Measurements from ENCODE around the gene BCKDK. TPM values are rescaled to one million over a fixed set of nuclear protein-coding genes. Genes with fewer than 3 reads are reported as not detected.

Gene BCKDK
- total RNA-seq, 2 donors from 2014 or later = 47.0 to 57.7 TPM

GRCh38 chr16:31085873-31086628, 22.1 kb upstream of the BCKDK start:
- 89 to 94% methylated on average over 9 to 18 of the region's 18 CpGs for WGBS, 2 experiments (ENCODE audit: insufficient coverage in 1 of 2, insufficient read length in 1 of 2)
- Mint-ChIP-seq H3K36me3 (ENCODE audit: low read depth) (peaks cover 19% of the 10 kb centered on the region), H3K27me3 (ENCODE audit: insufficient read depth) (no peaks in the 10 kb centered on the region), H3K27ac (peak overlapping the region; percentile 60), H3K4me3 (no peak overlapping the region), H3K9me3 (no peaks in the 10 kb centered on the region), H3K4me1 (no peaks in the 10 kb centered on the region)
- Histone ChIP-seq H3K4me3 (ENCODE audit: low read length) (no peak overlapping the region), H3K9ac (ENCODE audit: extremely low read depth, low read length, poor library complexity, severe bottlenecking) (no peak overlapping the region), H3K27me3 (ENCODE audit: control insufficient read depth, insufficient read depth, low read length, poor library complexity, severe bottlenecking) (no peaks in the 10 kb centered on the region), H3K27ac (ENCODE audit: low read depth, low read length) (no peak overlapping the region), H3K4me1 (ENCODE audit: control insufficient read depth, insufficient read depth, low read length) (no peaks in the 10 kb centered on the region), H3K9me3 (ENCODE audit: control insufficient read depth, low read length) (no peaks in the 10 kb centered on the region), H3K36me3 (ENCODE audit: control insufficient read depth, insufficient read depth, low read length) (peaks cover 18% of the 10 kb centered on the region)
- DNase-seq = no peak
- no peak for TF ChIP-seq CTCF (conservative IDR thresholded peaks at IDR 0.05)

DNA sequence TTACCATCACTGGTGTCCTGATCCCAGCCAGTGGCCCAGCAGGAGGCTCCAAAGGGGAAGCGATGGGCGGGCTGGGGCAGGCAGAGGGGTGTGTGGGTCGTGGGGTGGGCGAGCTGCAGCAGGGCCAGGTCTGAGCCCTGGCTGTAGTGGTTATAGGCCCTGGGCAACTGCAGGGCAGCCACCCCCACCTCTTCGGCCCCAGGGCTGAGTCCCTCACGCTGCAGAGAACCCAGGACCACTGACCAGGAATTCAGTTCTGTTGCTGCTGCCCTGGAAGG, 21.6 kb upstream of the BCKDK start:
- no peak for TF ChIP-seq CTCF (conservative IDR thresholded peaks at IDR 0.05)
- 87 to 93% methylated on average over 3 to 6 of the region's 6 CpGs for WGBS, 2 experiments (ENCODE audit: insufficient coverage in 1 of 2, insufficient read length in 1 of 2)
- DNase-seq = no peak
- peaks cover 22% of the 10 kb centered on the region for H3K36me3 Mint-ChIP-seq (ENCODE audit: low read depth)
- no peak overlapping the region for H3K4me3 Mint-ChIP-seq
- no peak overlapping the region for H3K4me3 ChIP-seq (ENCODE audit: low read length)
- no peak overlapping the region for H3K27ac Mint-ChIP-seq
- no peaks in the 10 kb centered on the region for H3K9me3 ChIP-seq (ENCODE audit: control insufficient read depth, low read length)
- H3K27me3 Mint-ChIP-seq (ENCODE audit: insufficient read depth) = no peaks in the 10 kb centered on the region
- peaks cover 23% of the 10 kb centered on the region for H3K36me3 ChIP-seq (ENCODE audit: control insufficient read depth, insufficient read depth, low read length)
- H3K4me1 ChIP-seq (ENCODE audit: control insufficient read depth, insufficient read depth, low read length) = no peaks in the 10 kb centered on the region
- H3K4me1 Mint-ChIP-seq = no peaks in the 10 kb centered on the region
- no peaks in the 10 kb centered on the region for H3K9me3 Mint-ChIP-seq
- H3K27me3 ChIP-seq (ENCODE audit: control insufficient read depth, insufficient read depth, low read length, poor library complexity, severe bottlenecking) = no peaks in the 10 kb centered on the region
- no peak overlapping the region for H3K27ac ChIP-seq (ENCODE audit: low read depth, low read length)
- H3K9ac ChIP-seq (ENCODE audit: extremely low read depth, low read length, poor library complexity, severe bottlenecking) = no peak overlapping the region

DNA sequence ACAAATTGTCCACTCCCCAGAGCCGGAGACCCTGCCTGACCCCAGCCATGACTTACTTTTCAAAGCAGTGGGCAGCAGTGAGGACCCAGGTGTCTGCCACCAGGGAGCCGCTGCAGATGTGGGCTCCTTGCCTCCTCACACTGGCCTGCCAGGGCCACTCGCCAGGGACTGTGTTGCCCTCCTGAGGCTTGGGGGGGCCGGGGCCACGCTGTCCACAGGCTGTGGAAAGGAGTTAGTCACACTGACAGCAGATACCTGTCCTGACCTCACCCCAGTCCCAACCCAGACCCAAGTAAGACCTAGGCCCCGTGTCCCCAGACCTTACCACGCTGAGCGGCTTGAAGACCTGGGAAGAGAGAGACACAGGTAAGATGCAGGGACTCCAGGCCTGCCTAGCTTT, 20.7 kb upstream of the BCKDK start:
- no peak for DNase-seq
- no peaks in the 10 kb centered on the region for H3K9me3 Mint-ChIP-seq
- H3K36me3 ChIP-seq (ENCODE audit: control insufficient read depth, insufficient read depth, low read length) = peaks cover 23% of the 10 kb centered on the region
- H3K36me3 Mint-ChIP-seq (ENCODE audit: low read depth) = peaks cover 18% of the 10 kb centered on the region
- no peaks in the 10 kb centered on the region for H3K9me3 ChIP-seq (ENCODE audit: control insufficient read depth, low read length)
- no peak overlapping the region for H3K27ac ChIP-seq (ENCODE audit: low read depth, low read length)
- TF ChIP-seq CTCF (conservative IDR thresholded peaks at IDR 0.05) = no peak
- no peaks in the 10 kb centered on the region for H3K4me1 Mint-ChIP-seq
- no peak overlapping the region for H3K4me3 ChIP-seq (ENCODE audit: low read length)
- H3K9ac ChIP-seq (ENCODE audit: extremely low read depth, low read length, poor library complexity, severe bottlenecking) = no peak overlapping the region
- no peaks in the 10 kb centered on the region for H3K4me1 ChIP-seq (ENCODE audit: control insufficient read depth, insufficient read depth, low read length)
- 95 to 100% methylated on average over 1 to 8 of the region's 8 CpGs for WGBS, 2 experiments (ENCODE audit: insufficient coverage in 1 of 2, insufficient read length in 1 of 2)
- H3K27me3 Mint-ChIP-seq (ENCODE audit: insufficient read depth) = no peaks in the 10 kb centered on the region
- H3K27ac Mint-ChIP-seq = no peak overlapping the region
- H3K4me3 Mint-ChIP-seq = no peak overlapping the region
- no peaks in the 10 kb centered on the region for H3K27me3 ChIP-seq (ENCODE audit: control insufficient read depth, insufficient read depth, low read length, poor library complexity, severe bottlenecking)
